Fibroblast of pulmonary artery (primary cell): Measurements from ENCODE around the gene PIAS1.

Source experiments
- DNase-seq: peaks from one replicate; pipeline ENCODE4 v3.0.0-alpha.2; 2010; ENCODE audit warnings: low read depth
- H3K4me3 ChIP-seq: replicated peaks from 2 replicates; pipeline ENCODE4 v1.5.1; 2011; ENCODE audit warnings: low read depth, mild to moderate bottlenecking, control low read depth, low read length, moderate library complexity
- CTCF ChIP-seq: IDR thresholded peaks from 2 replicates; pipeline ENCODE4 v1.5.1; 2011; ENCODE audit warnings: mild to moderate bottlenecking, control low read depth, low read length, inconsistent platforms; ENCODE audit errors: missing control alignments

Gene PIAS1

GRCh38 chr15:68062214-68062613 is 8.1 kb downstream of the PIAS1 start:
- DNase-seq: no peak
- TF ChIP-seq CTCF: no peak
- no peak overlapping the region for H3K4me3 ChIP-seq

GRCh38 chr15:68062946-68063465 is 8.9 kb downstream of the PIAS1 start:
- H3K4me3 ChIP-seq: no peak overlapping the region
- TF ChIP-seq CTCF: no peak
- no peak for DNase-seq

GRCh38 chr15:68063606-68064005 is 9.5 kb downstream of the PIAS1 start:
- no peak for DNase-seq

GRCh38 chr15:68073576-68074288 is 19.6 kb downstream of the PIAS1 start:
- DNase-seq: no peak
- no peak overlapping the region for H3K4me3 ChIP-seq
- TF ChIP-seq CTCF: no peak

More at GRCh38 chr15:68063606-68064005, 9.5 kb downstream of the PIAS1 start:
- TF ChIP-seq CTCF: no peak
- no peak overlapping the region for H3K4me3 ChIP-seq

- no peak for DNase-seq
Measured at GRCh38 chr15:68075764-68076385, 21.8 kb downstream of the PIAS1 start.

GRCh38 chr15:68078365-68078764 is 24.2 kb downstream of the PIAS1 start:
- no peak overlapping the region for H3K4me3 ChIP-seq
- DNase-seq: no peak
- no peak for TF ChIP-seq CTCF

More at GRCh38 chr15:68075764-68076385, 21.8 kb downstream of the PIAS1 start:
- H3K4me3 ChIP-seq: no peak overlapping the region
- no peak for TF ChIP-seq CTCF
